ENCODE data around the gene CDR2L.

CDR2L gene

DNA sequence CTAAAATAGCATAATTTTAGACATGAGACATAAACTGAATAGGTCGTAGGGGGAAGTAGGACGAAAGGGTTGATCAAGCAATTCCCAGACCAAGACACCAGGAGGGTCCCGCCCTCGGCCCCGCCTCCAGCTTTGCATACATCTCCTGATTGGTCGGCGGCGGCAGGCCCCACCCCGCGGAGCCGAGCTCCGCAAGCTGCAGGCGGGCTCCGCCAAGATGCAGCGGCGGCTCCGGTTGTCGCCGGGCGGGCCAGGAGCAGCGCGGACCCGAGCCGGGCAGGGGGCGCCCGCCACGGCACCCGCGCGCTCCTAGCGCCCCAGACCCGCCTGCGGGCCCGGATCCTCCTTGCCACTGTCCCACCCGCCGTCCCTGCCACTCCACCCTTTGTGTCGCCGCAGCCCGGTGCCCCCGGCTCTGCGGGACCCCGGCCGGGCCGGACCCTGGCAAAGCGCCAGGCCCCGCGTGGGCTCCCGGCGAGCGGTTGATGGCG is at the start of gene CDR2L:
Gene CDR2L, plus strand, starts transcription at position 215 of the 491 bp plus-strand sequence. CDS start 412 bp downstream, outside the sequence.
- DNase-seq (ENCODE audit: low read depth in 1 of 2, low spot score in 1 of 2) = peak; percentile 80 to 86

GRCh38 chr17:74938194-74938950 is 49.1 kb upstream of the CDR2L start:
- no peak for DNase-seq (ENCODE audit: low read depth in 1 of 2, low spot score in 1 of 2)

GRCh38 chr17:74939534-74939933 is 47.9 kb upstream of the CDR2L start:
- DNase-seq (ENCODE audit: low read depth in 1 of 2, low spot score in 1 of 2) = no peak

- no peak for DNase-seq (ENCODE audit: low read depth in 1 of 2, low spot score in 1 of 2)
Observed at GRCh38 chr17:74941128-74941725, 46.2 kb upstream of the CDR2L start.

- DNase-seq (ENCODE audit: low read depth in 1 of 2, low spot score in 1 of 2) = no peak
Observed at GRCh38 chr17:74943808-74944522, 43.5 kb upstream of the CDR2L start.

GRCh38 chr17:74945543-74945942 is 41.9 kb upstream of the CDR2L start:
- no peak for DNase-seq (ENCODE audit: low read depth in 1 of 2, low spot score in 1 of 2)

GRCh38 chr17:74946641-74947040 is 40.8 kb upstream of the CDR2L start:
- DNase-seq (ENCODE audit: low read depth in 1 of 2, low spot score in 1 of 2) = no peak

GRCh38 chr17:74947041-74947754 is 40.2 kb upstream of the CDR2L start:
- DNase-seq (ENCODE audit: low read depth in 1 of 2, low spot score in 1 of 2) = no peak

GRCh38 chr17:74949455-74950115 is 37.8 kb upstream of the CDR2L start:
- DNase-seq (ENCODE audit: low read depth in 1 of 2, low spot score in 1 of 2) = no peak

DNA sequence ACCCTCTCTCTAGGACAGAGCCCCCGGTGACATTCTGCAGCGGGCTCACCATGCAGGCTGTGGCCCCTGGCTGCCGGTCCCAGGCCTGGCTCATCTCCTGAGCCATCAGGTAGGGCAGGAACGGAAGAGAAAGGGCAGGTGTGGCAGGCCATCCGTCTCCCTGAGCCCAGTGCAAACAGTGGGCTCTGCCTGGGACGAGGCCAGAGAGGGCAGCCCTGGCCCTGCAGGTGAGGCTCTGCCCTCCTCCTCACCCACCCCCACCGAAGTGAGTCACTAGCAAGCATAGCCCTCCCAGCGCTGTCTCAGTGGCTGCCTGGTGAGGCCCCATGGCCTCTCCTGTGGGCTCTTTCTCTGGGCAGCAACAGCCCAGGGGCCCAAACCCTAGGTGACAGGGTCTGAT is 37.2 kb upstream of the CDR2L start:
- no peak for DNase-seq (ENCODE audit: low read depth in 1 of 2, low spot score in 1 of 2)

- DNase-seq (ENCODE audit: low read depth in 1 of 2, low spot score in 1 of 2) = no peak
Observed at GRCh38 chr17:74951065-74951464, 36.4 kb upstream of the CDR2L start.

DNA sequence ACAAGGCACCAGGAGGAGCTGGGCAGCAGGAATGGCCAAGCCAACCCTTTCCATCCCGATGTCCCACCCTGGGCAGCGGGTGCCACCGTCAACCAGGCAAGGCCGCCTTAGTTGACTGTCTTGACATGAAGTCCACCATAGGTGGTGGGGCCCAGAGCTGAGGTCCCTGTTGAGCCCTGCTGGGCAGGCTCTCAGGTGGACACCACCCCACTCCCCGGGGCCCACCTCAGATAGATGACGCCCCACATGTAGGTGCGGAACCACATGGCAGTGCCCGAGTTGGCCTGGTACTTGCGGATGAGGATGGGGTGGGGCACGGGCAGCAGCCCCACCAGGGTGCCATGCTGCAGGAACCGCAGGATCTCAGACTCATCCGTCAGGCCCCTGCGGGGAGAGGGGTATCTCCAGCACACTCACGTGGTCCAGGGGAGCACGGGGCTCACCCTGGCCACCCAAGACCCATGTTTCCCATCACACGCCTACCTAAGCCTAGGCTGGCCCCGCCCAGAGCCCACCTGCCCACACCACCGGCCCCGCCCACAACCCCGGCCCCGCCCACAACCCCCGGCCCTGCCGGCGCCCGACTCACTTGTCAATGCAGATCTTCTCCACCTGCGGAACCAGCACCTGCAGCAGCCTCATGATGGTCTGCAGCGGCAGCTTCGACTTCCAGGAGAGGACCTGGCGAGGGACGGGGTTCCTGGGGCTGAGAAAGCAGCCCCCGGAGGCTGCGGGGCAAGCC is 35.6 kb upstream of the CDR2L start:
- DNase-seq (ENCODE audit: low read depth in 1 of 2, low spot score in 1 of 2) = no peak

DNA sequence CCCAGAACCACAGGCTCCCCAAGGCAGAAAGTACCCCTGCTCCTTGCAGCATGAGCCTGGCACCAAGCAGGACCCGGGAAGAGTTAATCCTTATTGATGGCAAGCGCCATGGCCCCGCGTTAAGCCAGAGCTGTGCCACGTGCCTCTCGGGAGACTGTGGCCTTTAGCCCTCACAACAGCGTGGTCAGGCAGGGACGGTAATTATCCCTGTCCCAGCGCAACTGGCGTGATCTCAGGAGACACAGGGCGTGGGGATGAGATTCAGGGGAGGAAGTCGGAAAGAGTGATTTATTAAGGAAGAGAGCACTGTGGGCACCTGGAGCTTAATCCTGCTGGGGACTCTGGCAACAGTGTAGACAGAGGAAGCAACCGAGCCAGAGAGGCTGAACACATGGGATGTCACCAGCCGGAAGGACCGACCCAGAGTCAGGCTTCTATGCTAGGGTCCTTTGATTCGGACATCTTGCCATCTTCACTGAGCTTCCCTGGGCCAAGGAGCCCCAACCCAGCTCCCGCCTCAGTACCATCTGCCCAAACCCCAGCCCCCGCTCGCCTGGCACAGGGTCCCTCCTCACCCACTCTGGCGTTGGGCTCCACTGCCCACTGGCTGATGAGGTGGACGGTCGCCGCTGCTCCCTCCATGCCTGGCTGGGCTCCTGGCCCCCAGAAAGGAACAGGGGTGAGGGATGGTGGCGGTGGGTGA is 34.9 kb upstream of the CDR2L start:
- DNase-seq (ENCODE audit: low read depth in 1 of 2, low spot score in 1 of 2) = no peak

GRCh38 chr17:74953134-74953687 is 34.2 kb upstream of the CDR2L start:
- DNase-seq (ENCODE audit: low read depth in 1 of 2, low spot score in 1 of 2) = no peak

- no peak for DNase-seq (ENCODE audit: low read depth in 1 of 2, low spot score in 1 of 2)
Observed at GRCh38 chr17:74954115-74954514, 33.3 kb upstream of the CDR2L start.

DNA sequence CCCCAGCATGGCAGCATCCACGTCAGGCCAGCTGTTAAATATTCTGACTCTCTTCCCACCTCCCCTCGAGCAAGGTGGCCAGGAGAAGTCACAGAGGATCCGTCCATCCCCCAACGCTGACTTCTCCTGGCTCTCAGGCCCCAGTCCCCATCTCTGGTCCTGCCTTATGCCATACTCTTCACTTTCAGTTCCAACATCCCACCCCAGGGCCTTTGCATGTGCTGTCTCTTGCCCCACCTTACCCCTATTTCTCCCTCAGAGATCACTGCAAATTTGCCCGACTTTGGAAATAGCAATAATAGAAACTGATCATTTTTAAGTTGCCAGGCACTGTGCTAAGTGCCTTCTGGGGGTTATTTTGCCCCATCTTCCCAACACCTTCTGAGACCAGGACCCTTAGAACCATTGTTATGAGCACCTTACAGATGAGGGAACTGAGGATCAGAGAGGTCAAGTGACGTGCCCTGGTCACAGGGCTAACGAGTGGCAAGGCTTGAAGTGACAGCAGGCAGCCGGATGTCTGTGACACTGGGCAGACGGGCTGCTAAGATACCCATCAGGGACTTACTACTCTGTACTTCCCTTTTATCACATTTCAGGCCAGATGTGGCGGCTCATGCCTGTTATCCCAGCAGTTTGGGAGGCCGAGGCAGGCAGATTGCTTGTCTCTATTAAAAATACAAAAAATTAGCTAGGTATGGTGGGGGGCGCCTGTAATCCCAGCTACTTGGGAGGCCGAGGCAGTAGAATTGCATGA is 32.6 kb upstream of the CDR2L start:
- no peak for DNase-seq (ENCODE audit: low read depth in 1 of 2, low spot score in 1 of 2)

DNA sequence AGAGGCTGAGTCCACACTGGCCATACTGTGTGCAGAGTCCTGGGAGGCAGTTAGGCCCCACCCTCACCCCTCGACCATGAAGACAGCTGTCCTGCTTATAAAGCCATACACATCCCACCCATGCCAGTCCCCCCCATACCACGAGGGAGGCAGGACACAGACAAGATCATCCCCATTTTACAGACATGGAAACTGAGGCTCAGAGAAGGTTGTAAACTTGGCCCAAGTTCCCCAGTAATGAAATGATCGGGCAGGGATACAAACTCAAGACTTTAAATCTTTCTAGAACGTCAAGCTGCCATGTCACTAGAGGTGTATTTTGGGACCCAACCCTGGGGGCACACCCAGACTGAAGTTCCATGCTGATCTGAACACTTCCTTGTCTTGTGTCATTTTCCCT is 31.3 kb upstream of the CDR2L start:
- DNase-seq (ENCODE audit: low read depth in 1 of 2, low spot score in 1 of 2) = no peak

- peak; percentile 66 to 75 for DNase-seq (ENCODE audit: low read depth in 1 of 2, low spot score in 1 of 2)
Observed at GRCh38 chr17:74957935-74958740, 29.3 kb upstream of the CDR2L start.

Data from activated CD4-positive, alpha-beta T cell treated with anti-CD3 and anti-CD28 coated beads, Interleukin-2, amount 50 U/mL, for 24 hours (primary cell).